SK-N-SH treated with all-trans-retinoic acid at 6 μM for 48 hours (cell line): ENCODE measurements around the gene PHB1.

Source experiments
- ATAC-seq: fragments of 200-7000 bp; cut with Tn5 transposase; 3 replicates; pipeline ENCODE4 v1.9.1; 2020; ENCODE audit warnings: mild to moderate bottlenecking, moderate library complexity
- ARNTL ChIP-seq: fragments of 450-650 bp; formaldehyde crosslinking; IDR thresholded peaks from 2 replicates; pipeline ENCODE4 v1.5.0; 2020; ENCODE audit warnings: low read depth, mild to moderate bottlenecking, moderate library complexity, borderline replicate concordance
- BACH2 ChIP-seq: fragments of 250-450 bp; sonication (Bioruptor Pico); IDR thresholded peaks from 2 replicates; pipeline ENCODE4 v1.9.0; 2021; ENCODE audit warnings: mild to moderate bottlenecking, borderline replicate concordance
- CSDC2 ChIP-seq: fragments of 250-450 bp; sonication (Bioruptor Pico); IDR thresholded peaks from 2 replicates; pipeline ENCODE4 v1.5.0; 2020; ENCODE audit warnings: mild to moderate bottlenecking, moderate library complexity
- ESRRG ChIP-seq: fragments of 250-450 bp; sonication (Bioruptor Pico); IDR thresholded peaks from 2 replicates; pipeline ENCODE4 v1.6.1; 2021; ENCODE audit warnings: mild to moderate bottlenecking
- GLIS3 ChIP-seq: fragments of 250-450 bp; sonication (Bioruptor Pico); IDR thresholded peaks from 2 replicates; pipeline ENCODE4 v1.5.0; 2020; ENCODE audit warnings: mild to moderate bottlenecking, moderate library complexity
- ISL1 ChIP-seq: fragments of 250-450 bp; sonication (Bioruptor Pico); IDR thresholded peaks from 2 replicates; pipeline ENCODE4 v2.1.2; 2022; ENCODE audit warnings: mild to moderate bottlenecking, moderate library complexity
- OSR1 ChIP-seq: fragments of 250-450 bp; sonication (Bioruptor Pico); IDR thresholded peaks from 2 replicates; pipeline ENCODE4 v1.8.0; 2022; ENCODE audit warnings: moderate library complexity, mild to moderate bottlenecking, inconsistent platforms
- PPARA ChIP-seq: fragments of 250-450 bp; sonication (Bioruptor Pico); IDR thresholded peaks from 2 replicates; pipeline ENCODE4 v1.5.0; 2020; ENCODE audit warnings: mild to moderate bottlenecking, borderline replicate concordance
- RARB ChIP-seq: fragments of 250-450 bp; sonication (Bioruptor Pico); IDR thresholded peaks from 2 replicates; pipeline ENCODE4 v1.8.0; 2021; ENCODE audit warnings: mild to moderate bottlenecking, moderate library complexity
- SNAI2 ChIP-seq: fragments of 250-450 bp; sonication (Bioruptor Pico); IDR thresholded peaks from 2 replicates; pipeline ENCODE4 v1.5.0; 2020; ENCODE audit warnings: mild to moderate bottlenecking, moderate library complexity
- TOX ChIP-seq: fragments of 250-450 bp; sonication (Bioruptor Pico); IDR thresholded peaks from 2 replicates; pipeline ENCODE4 v1.8.0; 2021; ENCODE audit warnings: mild to moderate bottlenecking, moderate library complexity, borderline replicate concordance
- ZC3H10 ChIP-seq: fragments of 250-450 bp; sonication (Bioruptor Pico); IDR thresholded peaks from 2 replicates; pipeline ENCODE4 v1.5.1; 2021; ENCODE audit warnings: mild to moderate bottlenecking, moderate library complexity
- ZFP30 ChIP-seq: fragments of 450-650 bp; formaldehyde crosslinking; IDR thresholded peaks from 2 replicates; pipeline ENCODE4 v1.5.0; 2022; ENCODE audit warnings: mild to moderate bottlenecking, moderate library complexity
- ZNF565 ChIP-seq: fragments of 450-650 bp; formaldehyde crosslinking; conservative IDR thresholded peaks from 2 replicates; pipeline ENCODE4 v1.5.0; 2020; ENCODE audit warnings: low read depth, mild to moderate bottlenecking, moderate library complexity
- ZNF70 ChIP-seq: fragments of 450-650 bp; formaldehyde crosslinking; IDR thresholded peaks from 2 replicates; pipeline ENCODE4 v1.5.0; 2020; ENCODE audit warnings: mild to moderate bottlenecking, moderate library complexity
- ZNF8 ChIP-seq: fragments of 450-650 bp; formaldehyde crosslinking; IDR thresholded peaks from 2 replicates; pipeline ENCODE4 v1.5.0; 2020; ENCODE audit warnings: mild to moderate bottlenecking, moderate library complexity
- TF ChIP-seq, protein P1 (sequence below): fragments of 250-450 bp; sonication (Bioruptor Pico); IDR thresholded peaks from 2 replicates; pipeline ENCODE4 v1.5.0; 2020; ENCODE audit warnings: mild to moderate bottlenecking, moderate library complexity
- TF ChIP-seq, protein P2 (sequence below): fragments of 250-450 bp; sonication (Bioruptor Pico); IDR thresholded peaks from 2 replicates; pipeline ENCODE4 v1.5.1; 2021; ENCODE audit warnings: mild to moderate bottlenecking, moderate library complexity
- TF ChIP-seq, protein P3 (sequence below): fragments of 250-450 bp; sonication (Bioruptor Pico); IDR thresholded peaks from 2 replicates; pipeline ENCODE4 v1.8.0; 2021; ENCODE audit warnings: low read depth, mild to moderate bottlenecking, moderate library complexity, borderline replicate concordance
- TF ChIP-seq, protein P4 (sequence below): fragments of 250-450 bp; sonication (Bioruptor Pico); IDR thresholded peaks from 2 replicates; pipeline ENCODE4 v1.5.1; 2020; ENCODE audit warnings: low read depth, mild to moderate bottlenecking, moderate library complexity

Gene PHB1

DNA sequence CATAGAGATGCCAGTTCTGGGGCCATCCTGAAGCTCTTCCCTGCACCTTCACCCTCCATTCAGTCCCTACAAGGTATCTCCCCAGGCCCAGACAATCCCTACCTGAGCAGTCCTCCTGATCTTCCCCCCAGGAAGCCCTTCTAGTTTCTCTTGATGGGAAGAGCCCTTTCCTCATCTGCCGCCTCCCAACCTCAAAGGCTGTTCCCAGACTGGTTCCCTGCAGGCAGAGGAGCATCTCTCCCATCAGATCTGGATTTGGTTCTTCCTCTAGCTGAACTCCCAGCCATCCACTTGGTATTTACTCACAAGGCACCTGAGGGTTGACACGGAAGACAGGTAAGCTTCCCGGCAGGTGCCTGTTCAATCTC is 24.6 kb upstream of the PHB1 start (continued):
- no peak for TF ChIP-seq ISL1 (CRISPR knock-in tag)
- TF ChIP-seq ARNTL (CRISPR knock-in tag) = no peak
- TF ChIP-seq PPARA (CRISPR knock-in tag) = no peak
- TF ChIP-seq BACH2 (CRISPR knock-in tag) = no peak
- no peak for TF ChIP-seq CSDC2 (CRISPR knock-in tag)
- TF ChIP-seq, all 23 proteins: peak for 0

DNA sequence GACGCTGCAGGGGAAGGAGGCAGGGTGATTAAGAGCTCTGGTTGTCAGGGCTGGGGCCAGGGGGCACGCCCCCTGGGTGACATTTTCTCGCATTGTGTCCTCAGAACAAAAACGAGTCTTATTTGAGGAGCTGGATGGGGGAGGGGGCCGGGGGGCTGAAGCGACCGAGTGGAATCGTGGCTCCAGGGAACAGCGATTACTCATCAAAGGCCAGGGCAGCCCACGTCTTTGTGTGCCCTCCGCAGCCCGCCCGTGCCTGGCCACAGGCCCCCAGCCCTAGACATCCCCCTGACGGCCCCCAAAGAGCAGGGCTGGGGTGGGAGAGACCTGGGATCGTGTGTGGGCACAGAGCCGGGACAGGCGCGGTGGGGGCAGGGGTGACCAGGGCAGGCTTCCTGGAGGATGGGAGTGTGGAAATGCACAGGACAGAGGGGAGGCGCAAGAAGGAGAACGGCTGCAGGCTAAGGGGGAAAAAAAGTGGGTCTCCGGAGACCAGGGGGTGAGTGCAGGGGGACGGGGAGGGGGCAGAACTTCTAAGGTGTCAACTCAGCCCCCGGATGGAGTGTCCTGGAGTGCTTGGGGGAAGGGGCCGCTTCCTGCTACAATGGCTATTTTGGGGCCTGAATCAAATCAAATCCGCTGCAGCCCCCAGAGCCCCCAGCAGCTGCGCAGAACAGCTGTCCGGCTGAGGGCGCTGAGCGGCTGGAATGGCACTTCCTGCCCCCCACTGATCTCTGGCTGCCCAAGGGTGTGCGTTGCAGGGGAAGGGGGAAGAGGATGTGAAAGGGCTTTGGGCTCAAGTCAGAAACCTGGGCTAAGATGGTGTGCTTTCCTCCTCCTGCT is 24.0 kb upstream of the PHB1 start:
- no peak for ATAC-seq
- TF ChIP-seq ESRRG (CRISPR knock-in tag) = no peak
- TF ChIP-seq ARNTL (CRISPR knock-in tag) = no peak
- TF ChIP-seq, protein P1, sequence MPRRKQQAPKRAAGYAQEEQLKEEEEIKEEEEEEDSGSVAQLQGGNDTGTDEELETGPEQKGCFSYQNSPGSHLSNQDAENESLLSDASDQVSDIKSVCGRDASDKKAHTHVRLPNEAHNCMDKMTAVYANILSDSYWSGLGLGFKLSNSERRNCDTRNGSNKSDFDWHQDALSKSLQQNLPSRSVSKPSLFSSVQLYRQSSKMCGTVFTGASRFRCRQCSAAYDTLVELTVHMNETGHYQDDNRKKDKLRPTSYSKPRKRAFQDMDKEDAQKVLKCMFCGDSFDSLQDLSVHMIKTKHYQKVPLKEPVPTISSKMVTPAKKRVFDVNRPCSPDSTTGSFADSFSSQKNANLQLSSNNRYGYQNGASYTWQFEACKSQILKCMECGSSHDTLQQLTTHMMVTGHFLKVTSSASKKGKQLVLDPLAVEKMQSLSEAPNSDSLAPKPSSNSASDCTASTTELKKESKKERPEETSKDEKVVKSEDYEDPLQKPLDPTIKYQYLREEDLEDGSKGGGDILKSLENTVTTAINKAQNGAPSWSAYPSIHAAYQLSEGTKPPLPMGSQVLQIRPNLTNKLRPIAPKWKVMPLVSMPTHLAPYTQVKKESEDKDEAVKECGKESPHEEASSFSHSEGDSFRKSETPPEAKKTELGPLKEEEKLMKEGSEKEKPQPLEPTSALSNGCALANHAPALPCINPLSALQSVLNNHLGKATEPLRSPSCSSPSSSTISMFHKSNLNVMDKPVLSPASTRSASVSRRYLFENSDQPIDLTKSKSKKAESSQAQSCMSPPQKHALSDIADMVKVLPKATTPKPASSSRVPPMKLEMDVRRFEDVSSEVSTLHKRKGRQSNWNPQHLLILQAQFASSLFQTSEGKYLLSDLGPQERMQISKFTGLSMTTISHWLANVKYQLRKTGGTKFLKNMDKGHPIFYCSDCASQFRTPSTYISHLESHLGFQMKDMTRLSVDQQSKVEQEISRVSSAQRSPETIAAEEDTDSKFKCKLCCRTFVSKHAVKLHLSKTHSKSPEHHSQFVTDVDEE (CRISPR knock-in tag) = no peak
- TF ChIP-seq SNAI2 = no peak
- TF ChIP-seq, protein P2, sequence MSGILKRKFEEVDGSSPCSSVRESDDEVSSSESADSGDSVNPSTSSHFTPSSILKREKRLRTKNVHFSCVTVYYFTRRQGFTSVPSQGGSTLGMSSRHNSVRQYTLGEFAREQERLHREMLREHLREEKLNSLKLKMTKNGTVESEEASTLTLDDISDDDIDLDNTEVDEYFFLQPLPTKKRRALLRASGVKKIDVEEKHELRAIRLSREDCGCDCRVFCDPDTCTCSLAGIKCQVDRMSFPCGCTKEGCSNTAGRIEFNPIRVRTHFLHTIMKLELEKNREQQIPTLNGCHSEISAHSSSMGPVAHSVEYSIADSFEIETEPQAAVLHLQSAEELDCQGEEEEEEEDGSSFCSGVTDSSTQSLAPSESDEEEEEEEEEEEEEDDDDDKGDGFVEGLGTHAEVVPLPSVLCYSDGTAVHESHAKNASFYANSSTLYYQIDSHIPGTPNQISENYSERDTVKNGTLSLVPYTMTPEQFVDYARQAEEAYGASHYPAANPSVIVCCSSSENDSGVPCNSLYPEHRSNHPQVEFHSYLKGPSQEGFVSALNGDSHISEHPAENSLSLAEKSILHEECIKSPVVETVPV (CRISPR knock-in tag) = no peak
- no peak for TF ChIP-seq ZFP30 (CRISPR knock-in tag)
- no peak for TF ChIP-seq ZNF565 (CRISPR knock-in tag)
- no peak for TF ChIP-seq RARB
- TF ChIP-seq, protein P3, sequence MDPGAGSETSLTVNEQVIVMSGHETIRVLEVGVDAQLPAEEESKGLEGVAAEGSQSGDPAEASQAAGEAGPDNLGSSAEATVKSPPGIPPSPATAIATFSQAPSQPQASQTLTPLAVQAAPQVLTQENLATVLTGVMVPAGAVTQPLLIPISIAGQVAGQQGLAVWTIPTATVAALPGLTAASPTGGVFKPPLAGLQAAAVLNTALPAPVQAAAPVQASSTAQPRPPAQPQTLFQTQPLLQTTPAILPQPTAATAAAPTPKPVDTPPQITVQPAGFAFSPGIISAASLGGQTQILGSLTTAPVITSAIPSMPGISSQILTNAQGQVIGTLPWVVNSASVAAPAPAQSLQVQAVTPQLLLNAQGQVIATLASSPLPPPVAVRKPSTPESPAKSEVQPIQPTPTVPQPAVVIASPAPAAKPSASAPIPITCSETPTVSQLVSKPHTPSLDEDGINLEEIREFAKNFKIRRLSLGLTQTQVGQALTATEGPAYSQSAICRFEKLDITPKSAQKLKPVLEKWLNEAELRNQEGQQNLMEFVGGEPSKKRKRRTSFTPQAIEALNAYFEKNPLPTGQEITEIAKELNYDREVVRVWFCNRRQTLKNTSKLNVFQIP (CRISPR knock-in tag) = no peak
- TF ChIP-seq ZNF70 (CRISPR knock-in tag) = no peak
- no peak for TF ChIP-seq CSDC2 (CRISPR knock-in tag)

DNA sequence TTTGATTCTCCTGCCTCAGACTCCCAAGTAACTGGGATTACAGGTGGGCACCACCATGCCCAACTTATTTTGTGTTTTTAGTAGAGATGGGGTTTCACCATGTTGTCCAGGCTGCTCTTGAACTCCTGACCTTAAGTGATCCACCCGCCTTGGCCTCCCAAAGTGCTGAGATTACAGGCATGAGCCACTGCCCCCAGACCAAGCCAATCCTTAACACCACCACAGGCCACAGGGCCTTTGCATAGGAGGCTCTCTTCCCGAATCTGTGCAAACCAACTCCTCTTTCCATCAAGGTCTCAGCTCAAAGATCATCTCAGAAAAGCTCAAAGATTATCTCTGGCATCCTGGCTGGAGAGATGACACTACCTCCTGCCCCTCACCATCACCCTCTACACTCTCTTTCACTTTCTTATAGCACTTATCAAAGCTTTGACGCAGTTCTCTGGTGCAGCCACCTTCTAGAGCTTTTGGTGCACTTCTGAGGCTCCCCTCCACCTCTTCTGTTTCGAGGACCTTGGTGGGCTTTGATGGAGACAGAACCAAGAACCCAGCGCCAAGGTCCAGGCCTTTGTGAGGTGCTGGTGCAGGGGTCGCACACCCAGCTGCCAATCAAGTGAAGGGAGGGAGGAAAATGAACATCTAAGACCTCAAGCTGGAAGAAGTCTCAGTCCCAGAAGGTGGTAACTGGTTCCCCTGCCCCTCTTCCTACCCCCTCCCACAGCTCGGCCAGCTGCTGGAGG is 23.2 kb upstream of the PHB1 start:
- ATAC-seq = no peak
- TF ChIP-seq BACH2 (CRISPR knock-in tag) (no peak), CSDC2 (CRISPR knock-in tag) (no peak), GLIS3 (CRISPR knock-in tag) (no peak), ZC3H10 (no peak), TOX (CRISPR knock-in tag) (no peak), OSR1 (CRISPR knock-in tag) (no peak)
- TF ChIP-seq, protein P4, sequence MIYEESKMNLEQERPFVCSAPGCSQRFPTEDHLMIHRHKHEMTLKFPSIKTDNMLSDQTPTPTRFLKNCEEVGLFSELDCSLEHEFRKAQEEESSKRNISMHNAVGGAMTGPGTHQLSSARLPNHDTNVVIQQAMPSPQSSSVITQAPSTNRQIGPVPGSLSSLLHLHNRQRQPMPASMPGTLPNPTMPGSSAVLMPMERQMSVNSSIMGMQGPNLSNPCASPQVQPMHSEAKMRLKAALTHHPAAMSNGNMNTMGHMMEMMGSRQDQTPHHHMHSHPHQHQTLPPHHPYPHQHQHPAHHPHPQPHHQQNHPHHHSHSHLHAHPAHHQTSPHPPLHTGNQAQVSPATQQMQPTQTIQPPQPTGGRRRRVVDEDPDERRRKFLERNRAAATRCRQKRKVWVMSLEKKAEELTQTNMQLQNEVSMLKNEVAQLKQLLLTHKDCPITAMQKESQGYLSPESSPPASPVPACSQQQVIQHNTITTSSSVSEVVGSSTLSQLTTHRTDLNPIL (CRISPR knock-in tag) = no peak

DNA sequence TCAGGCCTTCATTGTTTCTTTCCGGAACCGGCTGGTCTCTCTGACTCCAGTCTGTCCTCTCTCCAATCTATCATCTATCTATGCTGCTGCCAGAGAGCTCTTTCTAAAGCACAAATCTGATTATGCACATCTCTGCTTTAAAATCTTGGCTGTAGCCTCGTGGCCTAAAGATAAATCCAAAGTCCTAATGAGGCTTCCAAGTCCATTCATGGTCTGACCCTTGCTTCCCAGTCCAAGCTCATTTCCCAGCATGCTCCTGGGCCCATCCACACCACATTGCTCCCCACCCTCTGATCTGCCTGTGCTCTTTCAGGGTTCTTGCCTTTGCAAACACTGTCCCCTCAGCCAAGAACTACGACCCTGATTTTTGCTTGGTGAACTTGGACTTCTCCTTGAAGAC is 21.5 kb upstream of the PHB1 start:
- ATAC-seq = no peak
- TF ChIP-seq ISL1 (CRISPR knock-in tag) (peak; percentile 40; the same call in 1 of the 2 replicates), ZNF8 (CRISPR knock-in tag) (no peak)
- TF ChIP-seq, all 23 proteins: peak for 1
